A673 (cell line): ENCODE measurements around the gene RAP1GAP2.
"Not testable (repeated sequence)": the region's sequence is repeated elsewhere in the genome, so short reads cannot be mapped to it uniquely, and the experiment has no call there.

ENCODE experiments used
- CTCF ChIP-seq: fragments of 300-800, 200-600 bp; sonication (generic); conservative IDR thresholded peaks from 2 replicates; pipeline ENCODE4 v1.5.1; 2017; ENCODE audit warnings: low read depth, mild to moderate bottlenecking, antibody characterized with exemption, low read length, moderate library complexity, mixed read lengths
- EZH2 ChIP-seq: fragments of 200-600 bp; sonication (generic); IDR thresholded peaks from 2 replicates; pipeline ENCODE4 v1.6.1; 2017; ENCODE audit warnings: borderline replicate concordance, low read depth, mild to moderate bottlenecking, mixed read lengths, antibody characterized with exemption, low read length; ENCODE audit not compliant: poor library complexity, severe bottlenecking

GRCh38 chr17:3073850-3074249 lies 277.6 kb downstream of the RAP1GAP2 start:
- TF ChIP-seq CTCF, EZH2: not testable (repeated sequence)
